ENCODE measurements around the gene CNOT10.

DNA sequence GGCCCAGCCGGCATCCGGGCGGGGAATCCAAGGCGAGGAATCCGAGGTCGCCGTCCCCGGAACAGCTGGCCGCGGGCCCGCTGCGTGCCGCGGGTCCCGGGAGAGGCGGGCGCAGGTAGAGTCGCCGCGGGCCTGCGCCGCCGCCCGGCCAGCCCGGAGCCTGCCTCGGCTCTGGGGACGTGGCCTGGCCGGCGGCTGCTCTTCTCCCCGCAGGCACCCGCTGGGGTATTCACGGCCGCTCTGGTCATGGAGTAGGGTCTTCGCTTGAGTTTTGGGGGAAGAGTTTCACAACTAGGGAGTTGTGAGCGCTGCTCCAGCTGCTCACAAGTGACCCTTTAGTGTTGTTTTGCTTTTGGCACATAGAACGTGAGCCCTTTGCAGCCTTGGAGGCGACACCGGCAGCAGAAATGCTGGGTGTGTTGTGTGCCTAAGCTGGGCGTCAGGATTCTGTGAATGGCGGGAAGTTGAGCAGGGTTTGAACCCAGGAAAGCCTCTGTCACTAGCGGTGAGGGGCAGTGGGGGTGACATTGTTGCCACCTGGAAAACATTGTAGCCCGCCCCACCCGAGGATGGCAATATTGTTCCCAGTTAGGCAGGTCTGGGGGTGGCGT, 136.8 kb downstream of the CNOT10 start:
- no peak for TF ChIP-seq EP300 (IDR thresholded peaks at IDR 0.05)
- TF ChIP-seq, protein P1, sequence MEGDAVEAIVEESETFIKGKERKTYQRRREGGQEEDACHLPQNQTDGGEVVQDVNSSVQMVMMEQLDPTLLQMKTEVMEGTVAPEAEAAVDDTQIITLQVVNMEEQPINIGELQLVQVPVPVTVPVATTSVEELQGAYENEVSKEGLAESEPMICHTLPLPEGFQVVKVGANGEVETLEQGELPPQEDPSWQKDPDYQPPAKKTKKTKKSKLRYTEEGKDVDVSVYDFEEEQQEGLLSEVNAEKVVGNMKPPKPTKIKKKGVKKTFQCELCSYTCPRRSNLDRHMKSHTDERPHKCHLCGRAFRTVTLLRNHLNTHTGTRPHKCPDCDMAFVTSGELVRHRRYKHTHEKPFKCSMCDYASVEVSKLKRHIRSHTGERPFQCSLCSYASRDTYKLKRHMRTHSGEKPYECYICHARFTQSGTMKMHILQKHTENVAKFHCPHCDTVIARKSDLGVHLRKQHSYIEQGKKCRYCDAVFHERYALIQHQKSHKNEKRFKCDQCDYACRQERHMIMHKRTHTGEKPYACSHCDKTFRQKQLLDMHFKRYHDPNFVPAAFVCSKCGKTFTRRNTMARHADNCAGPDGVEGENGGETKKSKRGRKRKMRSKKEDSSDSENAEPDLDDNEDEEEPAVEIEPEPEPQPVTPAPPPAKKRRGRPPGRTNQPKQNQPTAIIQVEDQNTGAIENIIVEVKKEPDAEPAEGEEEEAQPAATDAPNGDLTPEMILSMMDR (IDR thresholded peaks at IDR 0.05): no peak

Data from suprapubic skin (tissue), 3 donors.